ENCODE measurements around the gene IGF2BP2. TPM values are rescaled to one million over a fixed set of nuclear protein-coding genes. Genes with fewer than 3 reads are reported as not detected.
A peak's percentile ranks its signal among the peaks of the same experiment; 100 is the strongest.
"Not testable (repeated sequence)": the region's sequence is repeated elsewhere in the genome, so short reads cannot be mapped to it uniquely, and the experiment has no call there.

Gene IGF2BP2
- total and polyA plus RNA-seq, 9 of the 15 experiments (the other 6 are each of a cell fraction or from before 2014, with no cell fraction given): 3.2 to 59.6 (median 30.5) TPM

- H3K4me2 ChIP-seq (ENCODE audit: insufficient read depth, low read length): no peak overlapping the region
- H3K4me1 ChIP-seq (replicated peaks in 1 of 2; ENCODE audit: control insufficient read depth in 2 of 2, insufficient read depth in 2 of 2, low read length in 2 of 2): no peaks in the 10 kb centered on the region
- DNase-seq (ENCODE audit: extremely low read depth in 1 of 4, low spot score in 3 of 4): no peak
- no peaks in the 10 kb centered on the region for H3K9me1 ChIP-seq (ENCODE audit: control insufficient read depth, insufficient read depth, low read length)
- ChIA-PET CTCF (ENCODE audit: low intra/inter-chr PET ratio) (no interaction called here), POLR2A (no interaction called here)
- FAIRE-seq: no peak
- H3K27me3 ChIP-seq (ENCODE audit: control insufficient read depth in 2 of 2, insufficient read depth in 2 of 2, low read length in 2 of 2): no peaks in the 10 kb centered on the region
- ATAC-seq: no peak
- intact Hi-C loops (cut with micrococcal nuclease): no loop called here
- H4K20me1 ChIP-seq (replicated peaks; ENCODE audit: control insufficient read depth, insufficient read depth, low read length): no peaks in the 10 kb centered on the region
- H3K27ac ChIP-seq (ENCODE audit: extremely low read depth, low read depth, low read length): no peak overlapping the region
- H3K9ac ChIP-seq (ENCODE audit: insufficient read depth in 1 of 2, low read depth in 2 of 2, low read length in 2 of 2): no peak overlapping the region
- no peak overlapping the region for H2AFZ ChIP-seq (ENCODE audit: low read depth, low read length)
- no peaks in the 10 kb centered on the region for H3K36me3 ChIP-seq (ENCODE audit: control insufficient read depth, insufficient read depth, low read length)
- H3K4me3 ChIP-seq: no peak overlapping the region
- in situ Hi-C loops (cut with MboI): no loop called here
- no peaks in the 10 kb centered on the region for H3K79me2 ChIP-seq (ENCODE audit: control insufficient read depth, insufficient read depth, low read length)
- no peak for TF ChIP-seq BHLHE40 (IDR thresholded peaks at IDR 0.05; ENCODE audit: low read length)
- peak; percentile 73 for TF ChIP-seq RBM25 (IDR thresholded peaks at IDR 0.05; ENCODE audit: low read depth, low read length, severe bottlenecking)
- BruUV-seq (replicated peaks): no TSS peak
- H3K9me3 ChIP-seq (replicated peaks; ENCODE audit: control insufficient read depth, insufficient read depth, low read depth, low read length): no peaks in the 10 kb centered on the region
Observed at GRCh38 chr3:185856652-185857051, 31.8 kb upstream of the IGF2BP2 start.

GRCh38 chr3:185853771-185854170 lies 28.9 kb upstream of the IGF2BP2 start:
- BruUV-seq (replicated peaks); DNase-seq (ENCODE audit: extremely low read depth in 1 of 4, low spot score in 3 of 4): not testable (repeated sequence)

More at GRCh38 chr3:185853771-185854170, 28.9 kb upstream of the IGF2BP2 start:
- H3K79me2 ChIP-seq (ENCODE audit: control insufficient read depth, insufficient read depth, low read length); H3K4me2 ChIP-seq (ENCODE audit: insufficient read depth, low read length); intact Hi-C loops (cut with micrococcal nuclease); H3K4me3 ChIP-seq; H3K27me3 ChIP-seq (ENCODE audit: control insufficient read depth in 2 of 2, insufficient read depth in 2 of 2, low read length in 2 of 2); H2AFZ ChIP-seq (ENCODE audit: low read depth, low read length); H3K9ac ChIP-seq (ENCODE audit: insufficient read depth in 1 of 2, low read depth in 2 of 2, low read length in 2 of 2); H3K27ac ChIP-seq (ENCODE audit: extremely low read depth, low read depth, low read length); H4K20me1 ChIP-seq (replicated peaks; ENCODE audit: control insufficient read depth, insufficient read depth, low read length); ATAC-seq; H3K9me3 ChIP-seq (replicated peaks; ENCODE audit: control insufficient read depth, insufficient read depth, low read depth, low read length); H3K36me3 ChIP-seq (ENCODE audit: control insufficient read depth, insufficient read depth, low read length); H3K4me1 ChIP-seq (replicated peaks in 1 of 2; ENCODE audit: control insufficient read depth in 2 of 2, insufficient read depth in 2 of 2, low read length in 2 of 2); FAIRE-seq; CTCF ChIA-PET (ENCODE audit: low intra/inter-chr PET ratio); in situ Hi-C loops (cut with MboI); H3K9me1 ChIP-seq (ENCODE audit: control insufficient read depth, insufficient read depth, low read length): not testable (repeated sequence)
- WGBS (ENCODE audit: insufficient coverage, low coverage, missing lambda C conversion rate): 71% methylated on average over 3 of the region's 3 CpGs
- POLR2A ChIA-PET: interaction anchor here (0.6 kb wide), 1 partner anchor 75 kb away, joined by 3 read pairs; no protein-coding TSS in a partner anchor
